Skeletal muscle satellite cell (primary cell): ENCODE data around the gene APCDD1L. TPM values are rescaled to one million over a fixed set of nuclear protein-coding genes. Genes with fewer than 3 reads are reported as not detected.

Experiments used
- H3K27me3 ChIP-seq: 2 replicates; pipeline ENCODE4 v1.7.0; 2013; ENCODE audit warnings: low read length; ENCODE audit not compliant: control insufficient read depth, insufficient read depth
- H3K36me3 ChIP-seq: 2 replicates; pipeline ENCODE4 v1.7.0; 2013; ENCODE audit warnings: mild to moderate bottlenecking, control low read depth, low read length; ENCODE audit not compliant: insufficient read depth
- H3K4me1 ChIP-seq: 2 replicates; pipeline ENCODE4 v1.7.0; 2013; ENCODE audit warnings: low read length; ENCODE audit not compliant: control insufficient read depth, insufficient read depth
- H3K4me2 ChIP-seq: 2 replicates; pipeline ENCODE4 v1.7.0; 2013; ENCODE audit warnings: mild to moderate bottlenecking, low read length
- H3K4me3 ChIP-seq: 2 replicates; pipeline ENCODE4 v1.7.0; 2013; ENCODE audit warnings: low read length
- H3K9ac ChIP-seq: 2 replicates; pipeline ENCODE4 v1.7.0; 2013; ENCODE audit warnings: mild to moderate bottlenecking, low read depth, low read length, moderate library complexity
- H3K9me3 ChIP-seq: replicated peaks from 2 replicates; pipeline ENCODE4 v1.7.0; 2013; ENCODE audit warnings: mild to moderate bottlenecking, control low read depth, low read length
- total RNA-seq: library from RNA; depleted of rRNA; stranded (reverse); fragments of >200 nt; gene quantifications from 2 replicates; pipeline ENCODE4 v1.2.3, GENCODE V29; 2012; rRNA removed

APCDD1L gene
- 7.4 and 13.2 TPM in 2 replicates for total RNA-seq

DNA sequence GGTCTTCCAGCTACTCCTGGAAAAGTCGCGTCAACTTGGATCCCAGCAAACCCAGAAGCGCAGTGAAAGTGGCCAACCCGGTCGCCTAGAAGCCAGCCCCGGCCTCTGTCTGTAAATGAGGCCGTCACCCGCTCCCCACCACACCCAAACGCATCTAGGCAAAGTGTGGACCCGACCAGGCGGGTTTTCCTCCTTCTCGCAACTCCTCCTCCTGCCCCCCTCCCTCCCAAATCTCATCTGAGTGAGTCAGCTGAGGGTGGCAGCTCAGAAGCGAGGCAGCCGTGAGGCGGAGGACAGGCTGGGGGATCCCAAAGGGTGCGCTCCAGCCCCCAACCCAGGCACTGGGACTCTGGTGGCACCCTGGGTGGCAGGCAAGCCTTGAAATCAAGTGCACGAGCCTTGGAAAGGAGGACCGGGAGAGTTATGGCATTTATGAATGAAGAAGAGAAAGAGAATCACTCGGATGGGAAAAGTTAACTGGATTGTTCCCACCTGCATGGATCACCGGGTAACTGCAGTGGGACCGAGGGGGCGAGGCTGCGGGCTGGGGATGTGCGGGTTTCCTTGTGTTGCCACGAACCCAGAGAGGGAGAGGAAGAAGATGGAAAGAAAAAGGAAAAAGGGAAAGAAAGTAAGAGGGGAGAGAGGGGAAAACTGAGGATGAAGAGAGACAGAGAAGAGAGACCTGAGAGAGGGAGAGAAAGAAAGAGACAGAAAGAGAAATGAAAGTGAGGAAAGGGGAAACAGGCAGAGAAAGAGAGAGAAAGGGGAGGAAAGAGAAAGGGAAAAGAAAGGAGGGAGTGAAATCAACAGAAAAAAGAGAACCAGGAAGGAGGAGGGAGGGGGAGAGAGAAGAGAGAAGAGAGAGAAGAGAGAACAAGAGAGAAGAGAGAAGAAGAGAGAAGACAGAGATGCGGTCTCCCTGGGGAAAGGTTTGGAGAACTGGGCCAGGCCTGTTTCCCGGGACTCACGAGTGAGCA, at the start of gene APCDD1L:
Gene APCDD1L (minus strand): TSS at position 167 of the 980 bp plus-strand sequence. CDS start 692 bp downstream, outside the sequence.
- Histone ChIP-seq H3K27me3 (peaks cover 3% of the 10 kb centered on the region), H3K4me2 (peak within 1 kb of the TSS; percentile 88), H3K4me3 (peak within 1 kb of the TSS; percentile 65), H3K9ac (peak within 1 kb of the TSS; percentile 51), H3K4me1 (peaks cover 50% of the 10 kb centered on the region), H3K36me3 (no peaks in the 10 kb centered on the region), H3K9me3 (no peaks in the 10 kb centered on the region)

DNA sequence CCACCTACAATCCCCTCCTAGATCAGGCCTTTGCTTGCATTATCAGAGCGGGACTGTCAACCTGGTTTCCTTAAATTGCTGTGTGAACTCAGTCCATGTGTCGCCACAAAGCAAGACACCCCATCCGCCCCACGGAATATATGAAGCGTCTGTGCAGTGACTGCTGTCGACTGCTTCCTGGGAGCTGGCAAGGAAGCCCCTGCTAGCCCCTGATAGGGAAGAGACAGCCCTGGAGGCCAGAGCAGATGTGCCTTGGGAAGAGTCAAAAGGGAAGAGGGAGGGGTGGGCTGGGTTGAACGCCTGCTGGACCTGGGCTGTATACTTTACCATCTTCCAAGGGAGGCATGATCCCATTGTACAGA, 44.1 kb upstream of the APCDD1L start:
- H3K4me1 ChIP-seq, result peaks cover 14% of the 10 kb centered on the region
- no peaks in the 10 kb centered on the region for H3K36me3 ChIP-seq
- peaks cover 4% of the 10 kb centered on the region for H3K27me3 ChIP-seq
- H3K4me2 ChIP-seq, result no peak overlapping the region
- H3K4me3 ChIP-seq, result no peak overlapping the region
- H3K9ac ChIP-seq, result no peak overlapping the region
- H3K9me3 ChIP-seq, result no peaks in the 10 kb centered on the region

GRCh38 chr20:58558486-58559367, 43.5 kb upstream of the APCDD1L start:
- Histone ChIP-seq H3K4me2 (no peak overlapping the region), H3K4me1 (peaks cover 21% of the 10 kb centered on the region), H3K9me3 (no peaks in the 10 kb centered on the region), H3K27me3 (peaks cover 4% of the 10 kb centered on the region), H3K9ac (no peak overlapping the region), H3K4me3 (no peak overlapping the region), H3K36me3 (no peaks in the 10 kb centered on the region)

- Histone ChIP-seq H3K27me3 (peaks cover 4% of the 10 kb centered on the region), H3K9me3 (no peaks in the 10 kb centered on the region), H3K36me3 (no peaks in the 10 kb centered on the region), H3K4me1 (peaks cover 26% of the 10 kb centered on the region), H3K4me3 (no peak overlapping the region), H3K9ac (no peak overlapping the region), H3K4me2 (no peak overlapping the region)
Measured at GRCh38 chr20:58557733-58558342, 42.6 kb upstream of the APCDD1L start.

DNA sequence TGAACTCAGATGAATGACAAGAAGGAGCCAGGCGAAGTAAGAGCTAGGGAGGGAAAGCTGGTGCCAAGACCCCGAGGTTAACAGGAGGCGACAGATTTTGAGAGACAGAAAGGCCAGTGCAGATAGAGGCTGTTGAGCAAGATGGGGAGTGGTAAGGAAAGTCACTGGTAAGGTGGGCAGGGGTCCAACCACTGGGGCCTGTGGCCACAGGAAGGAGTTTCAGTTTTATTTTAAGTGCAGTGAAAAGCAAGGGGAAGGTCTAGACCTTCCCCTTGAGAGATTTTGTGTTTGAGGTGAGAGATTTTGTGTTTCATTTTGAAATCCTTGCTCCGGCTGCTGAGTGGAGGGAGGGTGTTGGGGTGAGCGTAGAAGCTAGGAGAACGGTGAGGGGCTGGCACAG, 41.8 kb upstream of the APCDD1L start:
- no peak overlapping the region for H3K4me2 ChIP-seq
- no peak overlapping the region for H3K9ac ChIP-seq
- peaks cover 4% of the 10 kb centered on the region for H3K27me3 ChIP-seq
- no peaks in the 10 kb centered on the region for H3K36me3 ChIP-seq
- no peak overlapping the region for H3K4me3 ChIP-seq
- peaks cover 26% of the 10 kb centered on the region for H3K4me1 ChIP-seq
- H3K9me3 ChIP-seq, result no peaks in the 10 kb centered on the region

DNA sequence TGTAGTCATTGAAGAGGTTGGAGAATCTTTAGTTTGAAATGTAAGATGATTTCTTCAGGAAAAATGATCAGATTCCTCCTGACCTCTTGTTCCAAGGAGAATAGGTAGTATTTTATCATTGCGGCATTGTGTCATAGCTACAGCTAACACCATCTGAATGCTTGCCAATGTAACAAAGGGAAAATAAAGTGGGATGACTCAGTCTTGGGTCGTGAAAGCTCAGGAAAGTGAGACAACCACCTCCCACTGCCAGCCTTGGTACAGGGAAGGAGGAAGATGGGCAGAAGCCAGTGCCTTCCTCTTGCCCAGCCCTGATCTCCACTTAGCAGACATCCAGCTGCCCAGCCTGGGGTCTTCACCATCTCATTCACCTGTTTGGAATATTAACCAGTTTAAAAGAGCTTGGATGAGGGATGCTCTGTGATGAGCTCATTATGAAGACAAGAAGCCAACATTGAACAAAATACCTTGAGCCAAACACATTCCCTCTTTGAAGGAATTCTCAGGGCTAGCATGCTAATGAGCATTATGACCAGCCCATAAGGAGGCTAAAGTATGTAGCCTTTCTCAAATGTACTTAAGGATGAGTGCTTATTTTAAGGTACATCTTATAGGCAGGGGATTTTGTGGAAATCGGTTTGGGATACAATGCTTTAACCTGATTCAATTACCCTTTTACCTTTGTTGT, 40.0 kb upstream of the APCDD1L start:
- H3K36me3 ChIP-seq, result no peaks in the 10 kb centered on the region
- peaks cover 4% of the 10 kb centered on the region for H3K27me3 ChIP-seq
- H3K4me1 ChIP-seq, result peaks cover 29% of the 10 kb centered on the region
- H3K9ac ChIP-seq, result no peak overlapping the region
- H3K4me3 ChIP-seq, result no peak overlapping the region
- peak overlapping the region; percentile 1 for H3K4me2 ChIP-seq
- H3K9me3 ChIP-seq, result no peaks in the 10 kb centered on the region

- Histone ChIP-seq H3K4me2 (peak overlapping the region; percentile 1), H3K9me3 (no peaks in the 10 kb centered on the region), H3K9ac (no peak overlapping the region), H3K36me3 (no peaks in the 10 kb centered on the region), H3K4me3 (no peak overlapping the region), H3K4me1 (peaks cover 31% of the 10 kb centered on the region), H3K27me3 (peaks cover 4% of the 10 kb centered on the region)
Measured at GRCh38 chr20:58554541-58554940, 39.3 kb upstream of the APCDD1L start.

DNA sequence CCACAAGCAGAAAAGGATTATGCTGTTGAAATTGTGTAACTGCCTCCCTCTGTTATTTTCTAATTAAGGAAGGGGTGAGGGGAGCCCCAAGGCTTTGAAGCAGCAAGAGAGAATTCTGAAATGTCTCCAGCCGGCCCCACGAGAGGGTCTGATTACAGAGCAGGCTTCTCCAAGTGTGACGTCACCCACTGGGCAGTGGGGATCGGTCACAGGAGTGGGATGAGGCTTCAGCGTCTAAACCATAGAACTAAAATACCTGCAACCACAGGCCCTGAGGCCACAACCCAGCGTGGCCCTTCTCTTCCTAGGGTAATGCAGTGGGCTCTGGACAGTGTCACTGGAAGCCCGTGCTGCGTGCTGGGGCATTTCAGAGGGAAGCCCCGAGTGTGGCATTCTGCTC, 38.6 kb upstream of the APCDD1L start:
- no peaks in the 10 kb centered on the region for H3K36me3 ChIP-seq

DNA sequence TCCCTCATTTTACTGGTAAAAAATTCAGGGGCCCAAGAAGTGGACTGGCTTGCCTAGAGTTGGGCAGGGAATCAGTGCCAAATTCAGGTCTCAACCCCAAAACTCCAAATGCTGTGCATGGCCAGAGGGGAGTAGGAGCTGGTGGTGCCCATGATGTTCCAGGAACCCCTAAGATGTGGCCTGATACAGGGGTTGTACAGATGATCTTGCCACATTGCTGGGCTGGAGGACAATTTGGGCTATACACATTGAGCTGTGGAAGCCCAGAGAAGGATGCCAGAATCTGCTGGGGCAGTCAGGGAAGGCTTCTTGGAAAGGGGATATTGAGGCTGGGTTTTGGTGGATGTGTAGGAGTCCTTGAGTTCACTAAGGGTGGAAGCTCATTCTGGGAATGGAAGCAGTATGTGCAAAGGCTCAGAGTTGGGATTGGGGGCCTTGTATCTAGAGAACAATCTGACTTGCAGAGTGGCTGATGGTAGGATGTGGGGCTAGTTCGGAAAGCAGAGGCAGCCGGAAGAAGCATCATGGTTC, 38.0 kb upstream of the APCDD1L start:
- no peaks in the 10 kb centered on the region for H3K36me3 ChIP-seq
- H3K27me3 ChIP-seq, result peaks cover 4% of the 10 kb centered on the region
- H3K4me1 ChIP-seq, result peaks cover 32% of the 10 kb centered on the region
- H3K9ac ChIP-seq, result no peak overlapping the region
- H3K4me2 ChIP-seq, result no peak overlapping the region
- H3K9me3 ChIP-seq, result no peaks in the 10 kb centered on the region
- H3K4me3 ChIP-seq, result no peak overlapping the region

More for the DNA sequence above, 38.6 kb upstream of the APCDD1L start:
- H3K4me1 ChIP-seq, result peaks cover 31% of the 10 kb centered on the region
- H3K27me3 ChIP-seq, result peaks cover 4% of the 10 kb centered on the region
- H3K9ac ChIP-seq, result no peak overlapping the region
- no peak overlapping the region for H3K4me2 ChIP-seq
- no peak overlapping the region for H3K4me3 ChIP-seq
- no peaks in the 10 kb centered on the region for H3K9me3 ChIP-seq

DNA sequence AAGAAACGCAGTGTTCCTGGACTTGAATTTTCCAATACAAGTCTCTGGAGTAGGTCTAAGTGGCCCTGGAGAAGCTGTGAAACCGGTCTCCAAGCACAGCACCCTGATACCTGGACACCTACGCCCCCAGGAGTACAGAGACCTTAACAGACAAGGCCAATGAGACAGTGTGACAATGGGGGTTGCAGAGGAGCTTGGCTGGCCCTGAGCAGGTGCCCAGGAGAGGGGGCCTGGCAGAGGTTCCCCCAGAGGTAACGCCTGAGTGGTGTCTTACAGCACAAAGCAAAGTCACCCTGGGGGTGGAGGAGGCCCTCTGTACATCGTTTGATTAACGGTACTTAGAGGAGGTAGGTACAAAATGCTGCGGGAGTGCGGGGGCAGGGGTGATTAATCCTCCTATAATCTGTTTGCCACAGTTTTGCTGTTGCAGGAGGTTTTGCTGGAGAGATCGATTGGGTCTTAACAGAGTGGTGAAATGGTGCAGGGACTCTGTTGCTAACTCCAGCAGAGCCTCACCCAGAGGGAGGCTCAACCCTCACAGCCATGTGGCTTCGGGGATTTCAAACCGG, 37.3 kb upstream of the APCDD1L start:
- no peaks in the 10 kb centered on the region for H3K27me3 ChIP-seq
- no peak overlapping the region for H3K4me2 ChIP-seq
- peaks cover 39% of the 10 kb centered on the region for H3K4me1 ChIP-seq

More for the DNA sequence above, 37.3 kb upstream of the APCDD1L start:
- no peak overlapping the region for H3K9ac ChIP-seq
- H3K9me3 ChIP-seq, result no peaks in the 10 kb centered on the region
- no peak overlapping the region for H3K4me3 ChIP-seq
- H3K36me3 ChIP-seq, result no peaks in the 10 kb centered on the region
